ENCODE data around the gene CFAP70. TPM values are rescaled to one million over a fixed set of nuclear protein-coding genes. Genes with fewer than 3 reads are reported as not detected.

Gene CFAP70
- total and polyA plus RNA-seq, 4 donors = 0.25 to 2.8 (median 1.7) TPM

- peak overlapping the region; percentile 73 to 82 for H3K4me3 ChIP-seq (ENCODE audit: low read length in 2 of 2)
- H3K4me1 ChIP-seq (ENCODE audit: control insufficient read depth in 1 of 2, insufficient read depth in 2 of 2, low read length in 2 of 2) = peaks cover 0 to 4% of the 10 kb centered on the region in 2 donors
- no peaks in the 10 kb centered on the region for H3K36me3 ChIP-seq (ENCODE audit: control insufficient read depth in 1 of 2, insufficient read depth in 2 of 2, low read length in 1 of 2)
- no peaks in the 10 kb centered on the region for H3K9me3 ChIP-seq (ENCODE audit: control insufficient read depth, low read length)
- H3K27me3 ChIP-seq (ENCODE audit: control insufficient read depth in 1 of 2, insufficient read depth in 2 of 2, low read length in 1 of 2) = peaks cover 0 to 3% of the 10 kb centered on the region in 2 donors
- DNase-seq = no peak
- 3% methylated on average over 8 of the region's 8 CpGs for WGBS, 2 donors
- no peak overlapping the region for H3K27ac ChIP-seq (ENCODE audit: low read depth in 1 of 2, low read length in 2 of 2)
- no peak for ATAC-seq (ENCODE audit: low FRiP score)
- intact Hi-C loops (cut with DNase I) = no loop called here
These were observed 112.4 kb downstream of the CFAP70 start for GRCh38 chr10:73246322-73246645.

- Histone ChIP-seq H3K9me3 (ENCODE audit: control insufficient read depth, low read length) (no peaks in the 10 kb centered on the region), H3K4me3 (ENCODE audit: low read length in 2 of 2) (no peak overlapping the region), H3K4me1 (ENCODE audit: control insufficient read depth in 1 of 2, insufficient read depth in 2 of 2, low read length in 2 of 2) (peaks cover 0 to 4% of the 10 kb centered on the region in 2 donors), H3K27me3 (ENCODE audit: control insufficient read depth in 1 of 2, insufficient read depth in 2 of 2, low read length in 1 of 2) (peaks cover 0 to 3% of the 10 kb centered on the region in 2 donors), H3K27ac (ENCODE audit: low read depth in 1 of 2, low read length in 2 of 2) (no peak overlapping the region), H3K36me3 (ENCODE audit: control insufficient read depth in 1 of 2, insufficient read depth in 2 of 2, low read length in 1 of 2) (peaks cover 0 to 2% of the 10 kb centered on the region in 2 donors)
- WGBS, 2 donors = 52 to 55% methylated on average over 8 of the region's 8 CpGs
- DNase-seq (no peak), ATAC-seq (ENCODE audit: low FRiP score) (no peak)
- intact Hi-C loops (cut with DNase I) = no loop called here
These were observed 113.7 kb downstream of the CFAP70 start for GRCh38 chr10:73244866-73245477.

GRCh38 chr10:73239908-73240307, 118.8 kb downstream of the CFAP70 start:
- Histone ChIP-seq H3K36me3 (ENCODE audit: control insufficient read depth in 1 of 2, insufficient read depth in 2 of 2, low read length in 1 of 2) (peaks cover 2 to 5% of the 10 kb centered on the region in 2 donors), H3K4me1 (ENCODE audit: control insufficient read depth in 1 of 2, insufficient read depth in 2 of 2, low read length in 2 of 2) (no peaks in the 10 kb centered on the region), H3K9me3 (ENCODE audit: control insufficient read depth, low read length) (no peaks in the 10 kb centered on the region), H3K27me3 (ENCODE audit: control insufficient read depth in 1 of 2, insufficient read depth in 2 of 2, low read length in 1 of 2) (no peaks in the 10 kb centered on the region), H3K27ac (ENCODE audit: low read depth in 1 of 2, low read length in 2 of 2) (no peak overlapping the region), H3K4me3 (ENCODE audit: low read length in 2 of 2) (no peak overlapping the region)
- 83 to 92% methylated on average over 2 of the region's 2 CpGs for WGBS, 2 donors
- DNase-seq (no peak), ATAC-seq (ENCODE audit: low FRiP score) (no peak)
- intact Hi-C loops (cut with DNase I) = no loop called here

GRCh38 chr10:73238990-73239566, 119.6 kb downstream of the CFAP70 start:
- H3K4me1 ChIP-seq (ENCODE audit: control insufficient read depth in 1 of 2, insufficient read depth in 2 of 2, low read length in 2 of 2) = no peaks in the 10 kb centered on the region
- ATAC-seq (ENCODE audit: low FRiP score) = no peak
- H3K36me3 ChIP-seq (ENCODE audit: control insufficient read depth in 1 of 2, insufficient read depth in 2 of 2, low read length in 1 of 2) = peaks cover 2 to 6% of the 10 kb centered on the region in 2 donors
- H3K27me3 ChIP-seq (ENCODE audit: control insufficient read depth in 1 of 2, insufficient read depth in 2 of 2, low read length in 1 of 2) = no peaks in the 10 kb centered on the region
- H3K9me3 ChIP-seq (ENCODE audit: control insufficient read depth, low read length) = no peaks in the 10 kb centered on the region
- 89% methylated on average over 5 of the region's 5 CpGs for WGBS, 2 donors
- intact Hi-C loops (cut with DNase I) = no loop called here
- DNase-seq = no peak
- H3K4me3 ChIP-seq (ENCODE audit: low read length in 2 of 2) = no peak overlapping the region
- H3K27ac ChIP-seq (ENCODE audit: low read depth in 1 of 2, low read length in 2 of 2) = no peak overlapping the region

DNA sequence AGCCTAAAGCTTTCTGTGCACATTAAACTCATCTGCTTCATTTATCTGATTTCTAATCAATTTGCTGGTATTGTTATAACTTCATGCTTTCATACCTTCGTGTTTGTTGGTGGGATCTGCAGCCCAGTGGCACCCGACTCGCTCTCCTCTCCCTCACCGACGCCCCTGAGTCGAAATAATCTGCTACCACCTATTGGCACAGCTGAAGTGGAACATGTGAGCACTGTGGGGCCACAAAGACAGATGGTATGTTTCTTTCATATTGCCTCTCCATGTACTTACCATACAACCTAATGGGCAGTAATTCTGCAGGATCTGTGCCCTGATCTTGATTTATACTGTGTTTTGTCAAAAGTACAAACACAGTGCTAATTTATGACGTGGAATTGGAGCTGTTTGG, 124.0 kb downstream of the CFAP70 start:
- intact Hi-C loops (cut with DNase I) = no loop called here
- DNase-seq = no peak

DNA sequence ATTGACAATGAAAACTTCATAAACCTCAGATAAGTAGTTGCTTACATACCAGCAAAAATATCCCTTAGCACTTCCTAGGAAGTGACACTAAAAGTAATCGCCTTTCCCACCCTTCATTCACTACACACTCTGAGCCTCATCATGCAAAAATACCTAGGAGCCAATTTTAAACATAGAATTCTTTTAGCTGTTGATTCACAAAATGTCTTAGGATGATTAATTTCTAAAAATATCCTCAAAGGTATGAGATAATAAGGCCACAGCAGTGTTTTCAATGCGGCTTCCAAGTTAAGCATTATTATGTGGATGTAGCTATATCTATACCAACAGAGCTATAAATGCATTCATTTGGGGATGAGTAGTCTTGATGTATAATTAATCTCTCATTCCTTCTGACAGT, 124.8 kb downstream of the CFAP70 start:
- no peaks in the 10 kb centered on the region for H3K27me3 ChIP-seq (ENCODE audit: control insufficient read depth in 1 of 2, insufficient read depth in 2 of 2, low read length in 1 of 2)
- no peaks in the 10 kb centered on the region for H3K4me1 ChIP-seq (ENCODE audit: control insufficient read depth in 1 of 2, insufficient read depth in 2 of 2, low read length in 2 of 2)
- intact Hi-C loops (cut with DNase I) = no loop called here
- DNase-seq (no peak), ATAC-seq (ENCODE audit: low FRiP score) (no peak)
- peaks cover 0 to 3% of the 10 kb centered on the region in 2 donors for H3K36me3 ChIP-seq (ENCODE audit: control insufficient read depth in 1 of 2, insufficient read depth in 2 of 2, low read length in 1 of 2)
- H3K4me3 ChIP-seq (ENCODE audit: low read length in 2 of 2) = no peak overlapping the region
- no peak overlapping the region for H3K27ac ChIP-seq (ENCODE audit: low read depth in 1 of 2, low read length in 2 of 2)
- WGBS, 2 donors = 74 to 86% methylated on average over 2 of the region's 2 CpGs
- H3K9me3 ChIP-seq (ENCODE audit: control insufficient read depth, low read length) = no peaks in the 10 kb centered on the region

More for the DNA sequence above, 124.0 kb downstream of the CFAP70 start:
- Histone ChIP-seq H3K9me3 (ENCODE audit: control insufficient read depth, low read length) (no peaks in the 10 kb centered on the region), H3K36me3 (ENCODE audit: control insufficient read depth in 1 of 2, insufficient read depth in 2 of 2, low read length in 1 of 2) (peaks cover 0 to 6% of the 10 kb centered on the region in 2 donors), H3K27ac (ENCODE audit: low read depth in 1 of 2, low read length in 2 of 2) (no peak overlapping the region), H3K4me3 (ENCODE audit: low read length in 2 of 2) (no peak overlapping the region), H3K4me1 (ENCODE audit: control insufficient read depth in 1 of 2, insufficient read depth in 2 of 2, low read length in 2 of 2) (no peaks in the 10 kb centered on the region), H3K27me3 (ENCODE audit: control insufficient read depth in 1 of 2, insufficient read depth in 2 of 2, low read length in 1 of 2) (no peaks in the 10 kb centered on the region)
- 78 to 82% methylated on average over 7 of the region's 7 CpGs for WGBS, 2 donors
- no peak for ATAC-seq (ENCODE audit: low FRiP score)

DNA sequence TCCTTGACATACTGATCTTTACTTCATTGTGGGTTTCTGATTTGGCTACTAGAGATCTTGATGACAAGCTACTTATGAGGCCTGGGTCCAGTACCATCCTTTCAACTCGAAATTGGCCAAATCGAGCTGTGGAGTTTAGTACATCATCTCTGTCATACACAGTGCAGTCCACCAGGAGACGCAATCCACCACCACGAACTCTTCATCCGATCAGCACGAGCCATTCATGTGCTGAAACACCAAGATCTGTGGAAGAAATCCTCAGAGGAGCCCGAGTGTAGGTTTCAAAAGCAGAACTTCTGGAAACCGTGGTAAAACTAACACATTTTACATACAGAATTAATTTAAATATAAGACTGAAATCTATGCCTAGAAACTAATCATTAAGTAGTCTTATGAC, 125.8 kb downstream of the CFAP70 start:
- Histone ChIP-seq H3K27me3 (ENCODE audit: control insufficient read depth in 1 of 2, insufficient read depth in 2 of 2, low read length in 1 of 2) (no peaks in the 10 kb centered on the region), H3K27ac (ENCODE audit: low read depth in 1 of 2, low read length in 2 of 2) (no peak overlapping the region), H3K4me3 (ENCODE audit: low read length in 2 of 2) (no peak overlapping the region), H3K4me1 (ENCODE audit: control insufficient read depth in 1 of 2, insufficient read depth in 2 of 2, low read length in 2 of 2) (no peaks in the 10 kb centered on the region), H3K9me3 (ENCODE audit: control insufficient read depth, low read length) (no peaks in the 10 kb centered on the region), H3K36me3 (ENCODE audit: control insufficient read depth in 1 of 2, insufficient read depth in 2 of 2, low read length in 1 of 2) (peaks cover 0 to 3% of the 10 kb centered on the region in 2 donors)
- 84 to 91% methylated on average over 8 of the region's 8 CpGs for WGBS, 2 donors
- DNase-seq (no peak), ATAC-seq (ENCODE audit: low FRiP score) (no peak)
- intact Hi-C loops (cut with DNase I) = no loop called here

- Histone ChIP-seq H3K36me3 (ENCODE audit: control insufficient read depth in 1 of 2, insufficient read depth in 2 of 2, low read length in 1 of 2) (no peaks in the 10 kb centered on the region), H3K9me3 (ENCODE audit: control insufficient read depth, low read length) (no peaks in the 10 kb centered on the region), H3K4me1 (ENCODE audit: control insufficient read depth in 1 of 2, insufficient read depth in 2 of 2, low read length in 2 of 2) (no peaks in the 10 kb centered on the region), H3K27ac (ENCODE audit: low read depth in 1 of 2, low read length in 2 of 2) (no peak overlapping the region), H3K27me3 (ENCODE audit: control insufficient read depth in 1 of 2, insufficient read depth in 2 of 2, low read length in 1 of 2) (no peaks in the 10 kb centered on the region), H3K4me3 (ENCODE audit: low read length in 2 of 2) (no peak overlapping the region)
- intact Hi-C loops (cut with DNase I) = no loop called here
- DNase-seq (no peak), ATAC-seq (ENCODE audit: low FRiP score) (no peak)
- WGBS, 2 donors = 78 to 86% methylated on average over 6 of the region's 6 CpGs
These were observed 129.1 kb downstream of the CFAP70 start for GRCh38 chr10:73229567-73229966.

DNA sequence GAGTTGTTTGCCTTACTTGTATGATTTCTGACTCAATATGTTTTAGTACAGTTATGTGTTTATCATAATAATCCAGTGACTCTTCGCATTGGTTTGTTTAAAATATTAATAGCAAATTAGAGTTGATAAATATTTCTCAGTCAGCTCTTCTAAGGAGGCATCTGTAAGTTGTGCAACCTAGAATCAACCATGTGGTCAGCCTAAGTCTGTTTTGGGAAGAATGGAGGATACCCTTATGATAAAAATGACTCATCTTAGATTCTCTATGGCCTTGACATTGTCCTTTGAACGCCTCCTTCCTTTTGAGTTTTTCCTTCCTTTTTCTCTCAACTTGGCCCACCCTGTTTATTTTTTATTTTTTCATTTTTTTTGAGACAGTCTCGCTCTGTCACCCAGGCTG, 130.4 kb downstream of the CFAP70 start:
- ATAC-seq (ENCODE audit: low FRiP score) (no peak), DNase-seq (no peak)
- Histone ChIP-seq H3K27ac (ENCODE audit: low read depth in 1 of 2, low read length in 2 of 2) (no peak overlapping the region), H3K4me1 (ENCODE audit: control insufficient read depth in 1 of 2, insufficient read depth in 2 of 2, low read length in 2 of 2) (no peaks in the 10 kb centered on the region), H3K36me3 (ENCODE audit: control insufficient read depth in 1 of 2, insufficient read depth in 2 of 2, low read length in 1 of 2) (no peaks in the 10 kb centered on the region), H3K4me3 (ENCODE audit: low read length in 2 of 2) (no peak overlapping the region), H3K9me3 (ENCODE audit: control insufficient read depth, low read length) (no peaks in the 10 kb centered on the region), H3K27me3 (ENCODE audit: control insufficient read depth in 1 of 2, insufficient read depth in 2 of 2, low read length in 1 of 2) (no peaks in the 10 kb centered on the region)
- 93 to 96% methylated on average over 3 of the region's 3 CpGs for WGBS, 2 donors
- intact Hi-C loops (cut with DNase I) = no loop called here
